Neural progenitor cell (in vitro differentiated cells): ENCODE data around the gene CNTN5. TPM values are rescaled to one million over a fixed set of nuclear protein-coding genes. Genes with fewer than 3 reads are reported as not detected.
A peak's percentile ranks its signal among the peaks of the same experiment; 100 is the strongest.

Source experiments
- DNase-seq: peaks from one replicate; pipeline ENCODE4 v3.0.0-alpha.2; 2016; ENCODE audit warnings: low spot score
- H2AFZ ChIP-seq: fragments of 200-600 bp; sonication (generic); replicated peaks from 2 replicates; pipeline ENCODE4 v1.6.1; 2016; ENCODE audit warnings: antibody characterized with exemption
- H3F3A ChIP-seq: fragments of 200-600 bp; sonication (generic); 2 replicates; pipeline ENCODE4 v1.6.1; 2016; ENCODE audit warnings: antibody characterized with exemption, low read depth
- H3K27ac ChIP-seq: fragments of 200-600 bp; sonication (generic); 2 replicates; pipeline ENCODE4 v1.5.1; 2016; ENCODE audit warnings: mild to moderate bottlenecking
- H3K27me3 ChIP-seq: fragments of 200-600 bp; sonication (generic); 2 replicates; pipeline ENCODE4 v1.6.1; 2016; ENCODE audit warnings: mild to moderate bottlenecking, moderate library complexity
- H3K36me3 ChIP-seq: fragments of 200-600 bp; sonication (generic); 2 replicates; pipeline ENCODE4 v1.5.1; 2016
- H3K4me1 ChIP-seq: fragments of 200-600 bp; sonication (generic); 2 replicates; pipeline ENCODE4 v1.6.1; 2016; ENCODE audit warnings: mixed run types
- H3K4me2 ChIP-seq: fragments of 200-600 bp; sonication (generic); 2 replicates; pipeline ENCODE4 v1.6.1; 2016
- H3K4me3 ChIP-seq: fragments of 200-600 bp; sonication (generic); 2 replicates; pipeline ENCODE4 v1.5.1; 2016
- H3K79me2 ChIP-seq: fragments of 200-600 bp; sonication (generic); 2 replicates; pipeline ENCODE4 v1.6.1; 2016; ENCODE audit warnings: low read depth
- H3K9ac ChIP-seq: fragments of 200-600 bp; sonication (generic); 2 replicates; pipeline ENCODE4 v1.6.1; 2016
- H3K9me3 ChIP-seq: fragments of 200-600 bp; sonication (generic); 2 replicates; pipeline ENCODE4 v1.5.1; 2016; ENCODE audit warnings: low read depth
- H4K20me1 ChIP-seq: fragments of 200-600 bp; sonication (generic); 2 replicates; pipeline ENCODE4 v1.6.1; 2016; ENCODE audit warnings: low read depth
- H3K27ac Mint-ChIP-seq: 3 replicates; pipeline ENCODE4 v1.8.0; 2021; ENCODE audit warnings: mixed read lengths
- H3K27me3 Mint-ChIP-seq: 2 replicates; pipeline ENCODE4 v1.8.0; 2022; ENCODE audit warnings: low read depth, mild to moderate bottlenecking, inconsistent platforms, moderate library complexity, mixed read lengths; ENCODE audit not compliant: insufficient read depth
- H3K36me3 Mint-ChIP-seq: 3 replicates; pipeline ENCODE4 v1.8.0; 2021; ENCODE audit warnings: mixed read lengths
- H3K4me1 Mint-ChIP-seq: 3 replicates; pipeline ENCODE4 v1.8.0; 2021; ENCODE audit warnings: mixed read lengths
- H3K4me3 Mint-ChIP-seq: 3 replicates; pipeline ENCODE4 v1.8.0; 2021; ENCODE audit warnings: mild to moderate bottlenecking, moderate library complexity, mixed read lengths
- H3K9me3 Mint-ChIP-seq: 3 replicates; pipeline ENCODE4 v1.8.0; 2020; ENCODE audit warnings: mixed read lengths
- EZH2 ChIP-seq: fragments of 200-600 bp; sonication (generic); IDR thresholded peaks from 2 replicates; pipeline ENCODE4 v1.6.1; 2017; ENCODE audit warnings: antibody characterized with exemption, mild to moderate bottlenecking, moderate library complexity
- EZH2phosphoT487 ChIP-seq: fragments of 200-600 bp; sonication (generic); IDR thresholded peaks from 2 replicates; pipeline ENCODE4 v1.6.1; 2017; ENCODE audit warnings: antibody characterized with exemption
- total RNA-seq: library from RNA; depleted of rRNA; stranded (reverse); fragments of >200 nt; gene quantifications from 2 replicates; pipeline ENCODE4 v1.2.3, GENCODE V29; 2015; ENCODE audit warnings: low replicate concordance
- TF ChIP-seq, protein P1 (sequence below): fragments of 200-600 bp; sonication (generic); IDR thresholded peaks from 2 replicates; pipeline ENCODE4 v1.5.1; 2017; ENCODE audit warnings: antibody characterized with exemption, mild to moderate bottlenecking

CNTN5 gene
- total RNA-seq, 1 donor from 2014 or later, result 0.19 TPM

DNA sequence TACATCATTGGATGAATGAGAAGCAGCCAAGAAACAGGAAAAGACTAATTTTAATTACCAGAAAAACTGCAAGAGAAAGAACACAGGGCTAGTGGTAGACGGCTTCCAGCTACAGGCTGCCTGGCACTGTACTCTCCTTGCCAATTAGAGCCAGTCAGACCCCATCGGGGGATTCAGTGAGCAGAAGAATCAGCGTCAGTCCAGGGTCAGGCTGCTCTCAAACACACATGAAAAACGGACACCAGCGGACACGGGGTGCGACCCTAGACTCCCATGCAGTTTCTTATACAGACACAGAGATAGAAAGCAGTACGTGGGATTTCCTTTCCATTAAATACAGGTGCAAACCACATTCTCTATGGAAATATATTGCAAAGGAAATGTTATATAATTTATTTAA, 1.1 kb upstream of the CNTN5 start:
- no peak overlapping the region for H3K4me3 ChIP-seq
- Mint-ChIP-seq H3K4me3 (peak overlapping the region; percentile 93), H3K27me3 (peaks cover 9% of the 10 kb centered on the region), H3K27ac (no peak overlapping the region), H3K4me1 (peaks cover 15% of the 10 kb centered on the region), H3K9me3 (no peaks in the 10 kb centered on the region), H3K36me3 (no peaks in the 10 kb centered on the region)
- peak; percentile 9 for DNase-seq
- H3K9ac ChIP-seq, result no peak overlapping the region
- H3K27me3 ChIP-seq, result peaks cover 51% of the 10 kb centered on the region
- no peaks in the 10 kb centered on the region for H4K20me1 ChIP-seq
- no peak overlapping the region for H2AFZ ChIP-seq
- no peak for TF ChIP-seq EZH2
- TF ChIP-seq EZH2phosphoT487, result no peak
- TF ChIP-seq, protein P1, sequence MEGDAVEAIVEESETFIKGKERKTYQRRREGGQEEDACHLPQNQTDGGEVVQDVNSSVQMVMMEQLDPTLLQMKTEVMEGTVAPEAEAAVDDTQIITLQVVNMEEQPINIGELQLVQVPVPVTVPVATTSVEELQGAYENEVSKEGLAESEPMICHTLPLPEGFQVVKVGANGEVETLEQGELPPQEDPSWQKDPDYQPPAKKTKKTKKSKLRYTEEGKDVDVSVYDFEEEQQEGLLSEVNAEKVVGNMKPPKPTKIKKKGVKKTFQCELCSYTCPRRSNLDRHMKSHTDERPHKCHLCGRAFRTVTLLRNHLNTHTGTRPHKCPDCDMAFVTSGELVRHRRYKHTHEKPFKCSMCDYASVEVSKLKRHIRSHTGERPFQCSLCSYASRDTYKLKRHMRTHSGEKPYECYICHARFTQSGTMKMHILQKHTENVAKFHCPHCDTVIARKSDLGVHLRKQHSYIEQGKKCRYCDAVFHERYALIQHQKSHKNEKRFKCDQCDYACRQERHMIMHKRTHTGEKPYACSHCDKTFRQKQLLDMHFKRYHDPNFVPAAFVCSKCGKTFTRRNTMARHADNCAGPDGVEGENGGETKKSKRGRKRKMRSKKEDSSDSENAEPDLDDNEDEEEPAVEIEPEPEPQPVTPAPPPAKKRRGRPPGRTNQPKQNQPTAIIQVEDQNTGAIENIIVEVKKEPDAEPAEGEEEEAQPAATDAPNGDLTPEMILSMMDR, result no peak
- no peaks in the 10 kb centered on the region for H3K36me3 ChIP-seq
- peaks cover 13% of the 10 kb centered on the region for H3F3A ChIP-seq
- H3K79me2 ChIP-seq, result no peaks in the 10 kb centered on the region
- no peaks in the 10 kb centered on the region for H3K9me3 ChIP-seq
- H3K4me1 ChIP-seq, result peaks cover 4% of the 10 kb centered on the region
- no peak overlapping the region for H3K4me2 ChIP-seq
- H3K27ac ChIP-seq, result no peak overlapping the region

DNA sequence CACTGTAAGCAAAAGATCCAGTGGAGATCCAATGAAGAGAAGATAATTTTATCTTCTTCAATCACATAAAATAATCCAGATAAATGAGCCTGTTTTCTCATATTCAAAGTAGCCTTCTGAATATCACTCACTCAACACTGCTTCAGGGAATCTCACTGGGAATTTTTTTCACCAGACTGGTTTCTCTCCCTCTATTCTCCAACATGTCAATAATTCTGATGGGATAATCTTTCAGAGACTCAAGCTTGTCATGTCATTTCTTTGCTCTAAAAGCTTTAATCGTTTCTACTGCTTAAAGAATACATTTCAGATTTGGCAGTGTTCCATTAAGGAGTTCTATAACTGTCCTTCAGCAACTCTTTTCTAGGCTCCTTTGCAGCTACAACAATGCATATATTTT, 16.3 kb downstream of the CNTN5 start:
- Histone ChIP-seq H3K79me2 (no peaks in the 10 kb centered on the region), H3K4me3 (no peak overlapping the region), H3K27me3 (no peaks in the 10 kb centered on the region), H3K4me2 (no peak overlapping the region), H3K9me3 (no peaks in the 10 kb centered on the region), H3K36me3 (no peaks in the 10 kb centered on the region), H2AFZ (no peak overlapping the region), H3K9ac (no peak overlapping the region), H3F3A (no peaks in the 10 kb centered on the region), H4K20me1 (no peaks in the 10 kb centered on the region), H3K4me1 (no peaks in the 10 kb centered on the region), H3K27ac (no peak overlapping the region)
- H3K9me3 Mint-ChIP-seq, result no peaks in the 10 kb centered on the region
- H3K4me3 Mint-ChIP-seq, result no peak overlapping the region
- TF ChIP-seq EZH2 (no peak), EZH2phosphoT487 (no peak)
- TF ChIP-seq, protein P1, result no peak
- H3K36me3 Mint-ChIP-seq, result no peaks in the 10 kb centered on the region
- H3K27me3 Mint-ChIP-seq, result no peaks in the 10 kb centered on the region
- no peak overlapping the region for H3K27ac Mint-ChIP-seq
- H3K4me1 Mint-ChIP-seq, result no peaks in the 10 kb centered on the region
- DNase-seq, result no peak

DNA sequence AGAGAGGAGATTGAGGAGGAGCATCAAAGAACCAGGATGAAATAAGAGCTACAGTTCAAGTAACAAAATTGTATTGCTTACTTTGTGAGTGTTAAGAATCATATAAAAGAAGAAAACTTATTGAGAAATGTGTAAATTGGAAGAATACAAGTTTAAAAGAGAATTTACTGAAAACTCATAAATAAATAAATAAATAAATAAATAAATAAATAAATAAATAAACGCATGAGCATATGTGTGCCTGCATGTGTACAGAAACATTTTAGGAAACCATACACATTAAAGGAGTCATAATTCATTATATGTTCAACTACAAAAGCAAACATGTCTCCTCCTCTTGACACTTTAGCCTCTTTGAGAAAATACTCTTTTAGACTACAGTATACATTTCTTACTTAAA, 42.6 kb downstream of the CNTN5 start:
- H3K27ac ChIP-seq, result no peak overlapping the region
- H2AFZ ChIP-seq, result no peak overlapping the region
- no peaks in the 10 kb centered on the region for H3K36me3 ChIP-seq
- no peaks in the 10 kb centered on the region for H3K27me3 ChIP-seq
- no peak for TF ChIP-seq EZH2
- no peak for TF ChIP-seq EZH2phosphoT487
- TF ChIP-seq, protein P1, result no peak
- H3K4me2 ChIP-seq, result no peak overlapping the region
- H3K4me3 Mint-ChIP-seq, result no peak overlapping the region
- DNase-seq, result no peak
- H3K4me3 ChIP-seq, result no peak overlapping the region
- H3K36me3 Mint-ChIP-seq, result no peaks in the 10 kb centered on the region
- peaks cover 23% of the 10 kb centered on the region for H3K4me1 ChIP-seq
- H3K9ac ChIP-seq, result no peak overlapping the region
- peaks cover 6% of the 10 kb centered on the region for H3K4me1 Mint-ChIP-seq
- no peak overlapping the region for H3K27ac Mint-ChIP-seq
- H3K79me2 ChIP-seq, result no peaks in the 10 kb centered on the region
- H3F3A ChIP-seq, result peaks cover 13% of the 10 kb centered on the region
- H3K9me3 ChIP-seq, result no peaks in the 10 kb centered on the region
- no peaks in the 10 kb centered on the region for H3K27me3 Mint-ChIP-seq
- no peaks in the 10 kb centered on the region for H3K9me3 Mint-ChIP-seq
- no peaks in the 10 kb centered on the region for H4K20me1 ChIP-seq
